GM18951 (cell line): ENCODE measurements around the gene GALNT9.

Source experiments
- POLR2A ChIP-seq: IDR thresholded peaks from 4 replicates; pipeline ENCODE4 v1.6.1; 2011; ENCODE audit warnings: mild to moderate bottlenecking; ENCODE audit not compliant: insufficient read length, insufficient read depth; ENCODE audit errors: extremely low read depth
- in situ Hi-C: fragments of 300-500 bp; cut with MboI; formaldehyde crosslinking; loops from one replicate; pipeline ENCODE4 v1.12.0; 2022; ENCODE audit warnings: low sequenced_read_pairs, mixed read lengths, inconsistent platforms; ENCODE audit not compliant: unreplicated experiment

GALNT9 gene

GRCh38 chr12:132174839-132175490 is 154.4 kb downstream of the GALNT9 start:
- TF ChIP-seq POLR2A, result no peak
- in situ Hi-C loops, result no loop called here

GRCh38 chr12:132174015-132174838 is 155.2 kb downstream of the GALNT9 start:
- no peak for TF ChIP-seq POLR2A
- in situ Hi-C loops, result no loop called here

GRCh38 chr12:132173135-132174014 is 156.0 kb downstream of the GALNT9 start:
- no peak for TF ChIP-seq POLR2A
- in situ Hi-C loops, result no loop called here

GRCh38 chr12:132172619-132173018 is 156.8 kb downstream of the GALNT9 start:
- in situ Hi-C loops, result no loop called here
- no peak for TF ChIP-seq POLR2A

DNA sequence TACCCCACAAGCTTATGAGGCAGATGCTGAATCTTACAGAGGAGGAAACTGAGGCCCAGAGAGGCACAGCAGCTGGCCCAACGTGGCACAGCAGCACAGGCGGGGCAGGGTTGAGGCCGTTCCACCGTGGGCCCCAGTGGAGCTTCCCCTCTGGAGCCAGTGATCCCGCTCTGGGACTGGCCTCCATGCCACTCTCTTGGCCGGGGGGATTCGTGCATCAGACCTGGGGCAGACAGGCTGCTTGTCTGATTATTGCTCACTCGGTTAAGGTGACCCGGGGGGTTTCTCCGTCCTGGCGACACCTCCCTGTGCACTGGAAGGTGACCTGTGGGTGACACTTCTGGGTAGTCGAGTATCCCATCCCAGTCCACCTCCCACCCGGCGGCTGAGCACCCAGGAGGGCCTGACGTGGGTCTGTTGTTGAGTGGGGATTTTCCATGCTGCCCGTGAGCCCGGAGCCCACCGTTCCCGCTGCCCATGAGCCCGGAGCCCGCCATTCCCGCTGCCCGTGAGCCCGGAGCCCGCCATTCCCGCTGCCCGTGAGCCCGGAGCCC is 157.3 kb downstream of the GALNT9 start:
- in situ Hi-C loops, result no loop called here
- TF ChIP-seq POLR2A, result no peak

- TF ChIP-seq POLR2A, result no peak
- in situ Hi-C loops, result no loop called here
These were observed 158.0 kb downstream of the GALNT9 start for GRCh38 chr12:132171293-132171967.

GRCh38 chr12:132170637-132171292 is 158.6 kb downstream of the GALNT9 start:
- in situ Hi-C loops, result no loop called here
- TF ChIP-seq POLR2A, result no peak

- no peak for TF ChIP-seq POLR2A
- in situ Hi-C loops, result no loop called here
These were observed 159.2 kb downstream of the GALNT9 start for GRCh38 chr12:132170094-132170636.

GRCh38 chr12:132169376-132169775 is 160.0 kb downstream of the GALNT9 start:
- in situ Hi-C loops, result no loop called here
- TF ChIP-seq POLR2A, result no peak

DNA sequence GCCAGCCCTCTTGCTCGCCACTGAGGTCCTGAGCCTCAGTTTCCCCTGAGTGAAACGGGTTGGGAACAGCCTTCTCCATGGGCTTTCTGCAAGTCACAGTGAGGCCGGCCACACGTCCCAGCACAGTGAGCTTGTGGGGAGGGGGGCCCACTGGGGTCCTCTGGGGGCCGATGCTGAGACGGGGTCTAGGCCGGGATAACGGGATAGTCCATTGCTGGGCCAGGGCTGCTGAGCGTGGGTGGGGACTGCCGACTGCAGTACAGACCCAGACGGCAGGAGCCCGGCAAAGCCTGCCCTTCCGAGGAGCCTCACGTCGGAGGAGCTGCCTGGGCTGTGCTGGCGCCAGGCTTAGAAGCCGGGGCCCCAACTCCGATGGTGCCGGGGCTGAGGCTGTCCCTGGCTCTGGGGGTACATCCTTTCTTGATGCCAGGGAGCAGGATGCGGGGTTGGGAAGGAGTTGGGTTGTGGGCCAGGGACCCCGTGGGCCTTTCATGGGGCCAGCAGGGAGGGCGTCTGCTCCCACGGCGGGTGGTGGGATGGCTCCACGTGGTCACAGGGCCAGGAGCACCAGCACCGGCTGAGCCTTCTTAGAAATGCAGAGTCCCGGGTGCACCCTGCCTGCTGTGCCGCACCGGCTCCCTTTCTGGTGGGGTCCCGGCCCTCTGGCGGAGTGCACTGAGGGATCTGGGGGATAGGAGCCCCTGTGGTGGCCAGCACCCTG is 160.9 kb downstream of the GALNT9 start:
- in situ Hi-C loops, result no loop called here
- no peak for TF ChIP-seq POLR2A

- no peak for TF ChIP-seq POLR2A
- in situ Hi-C loops, result no loop called here
These were observed 161.6 kb downstream of the GALNT9 start for GRCh38 chr12:132167611-132168310.
